ENCODE results near the gene PBX1. TPM values are rescaled to one million over a fixed set of nuclear protein-coding genes. Genes with fewer than 3 reads are reported as not detected.

Gene PBX1
- total RNA-seq, 2 donors from 2014 or later = 59.9 to 79.2 TPM

GRCh38 chr1:164830628-164831027, 271.6 kb downstream of the PBX1 start:
- TF ChIP-seq CTCF (conservative IDR thresholded peaks at IDR 0.05) = no peak
- Mint-ChIP-seq H3K27me3 (ENCODE audit: insufficient read depth) (no peaks in the 10 kb centered on the region), H3K9me3 (no peaks in the 10 kb centered on the region)

GRCh38 chr1:164834641-164835040, 275.7 kb downstream of the PBX1 start:
- no peak overlapping the region for H3K27ac Mint-ChIP-seq
- no CpG with 5 or more reads among the region's 1 CpG for WGBS, 2 experiments (ENCODE audit: insufficient coverage in 1 of 2, insufficient read length in 1 of 2)
- H3K9me3 Mint-ChIP-seq = no peaks in the 10 kb centered on the region
- no peak for TF ChIP-seq CTCF (conservative IDR thresholded peaks at IDR 0.05)
- H3K4me3 ChIP-seq (ENCODE audit: low read length) = no peak overlapping the region
- H3K36me3 Mint-ChIP-seq (ENCODE audit: low read depth) = peaks cover 10% of the 10 kb centered on the region
- peaks cover 4% of the 10 kb centered on the region for H3K4me1 Mint-ChIP-seq
- H3K27me3 ChIP-seq (ENCODE audit: control insufficient read depth, insufficient read depth, low read length, poor library complexity, severe bottlenecking) = no peaks in the 10 kb centered on the region
- no peak overlapping the region for H3K27ac ChIP-seq (ENCODE audit: low read depth, low read length)
- DNase-seq = no peak
- no peaks in the 10 kb centered on the region for H3K36me3 ChIP-seq (ENCODE audit: control insufficient read depth, insufficient read depth, low read length)
- no peak overlapping the region for H3K4me3 Mint-ChIP-seq
- no peak overlapping the region for H3K9ac ChIP-seq (ENCODE audit: extremely low read depth, low read length, poor library complexity, severe bottlenecking)
- H3K9me3 ChIP-seq (ENCODE audit: control insufficient read depth, low read length) = no peaks in the 10 kb centered on the region
- H3K4me1 ChIP-seq (ENCODE audit: control insufficient read depth, insufficient read depth, low read length) = no peaks in the 10 kb centered on the region
- no peaks in the 10 kb centered on the region for H3K27me3 Mint-ChIP-seq (ENCODE audit: insufficient read depth)

More at GRCh38 chr1:164830628-164831027, 271.6 kb downstream of the PBX1 start:
- Histone ChIP-seq H3K4me3 (ENCODE audit: low read length) (no peak overlapping the region), H3K27me3 (ENCODE audit: control insufficient read depth, insufficient read depth, low read length, poor library complexity, severe bottlenecking) (no peaks in the 10 kb centered on the region), H3K4me1 (ENCODE audit: control insufficient read depth, insufficient read depth, low read length) (no peaks in the 10 kb centered on the region), H3K9me3 (ENCODE audit: control insufficient read depth, low read length) (no peaks in the 10 kb centered on the region), H3K27ac (ENCODE audit: low read depth, low read length) (no peak overlapping the region), H3K9ac (ENCODE audit: extremely low read depth, low read length, poor library complexity, severe bottlenecking) (no peak overlapping the region), H3K36me3 (ENCODE audit: control insufficient read depth, insufficient read depth, low read length) (no peaks in the 10 kb centered on the region)
- Mint-ChIP-seq H3K36me3 (ENCODE audit: low read depth) (peaks cover 11% of the 10 kb centered on the region), H3K27ac (no peak overlapping the region), H3K4me3 (no peak overlapping the region), H3K4me1 (peaks cover 8% of the 10 kb centered on the region)
- WGBS, 2 experiments (ENCODE audit: insufficient coverage in 1 of 2, insufficient read length in 1 of 2) = 79 to 100% methylated on average over 2 to 4 of the region's 4 CpGs
- no peak for DNase-seq

- H3K9ac ChIP-seq (ENCODE audit: extremely low read depth, low read length, poor library complexity, severe bottlenecking) = no peak overlapping the region
- H3K9me3 Mint-ChIP-seq = no peaks in the 10 kb centered on the region
These were observed 277.6 kb downstream of the PBX1 start for GRCh38 chr1:164836614-164837018.

More at GRCh38 chr1:164836614-164837018, 277.6 kb downstream of the PBX1 start:
- WGBS, 2 experiments (ENCODE audit: insufficient coverage in 1 of 2, insufficient read length in 1 of 2) = 97 to 98% methylated on average over 7 of the region's 7 CpGs
- Histone ChIP-seq H3K4me1 (ENCODE audit: control insufficient read depth, insufficient read depth, low read length) (no peaks in the 10 kb centered on the region), H3K9me3 (ENCODE audit: control insufficient read depth, low read length) (no peaks in the 10 kb centered on the region), H3K27me3 (ENCODE audit: control insufficient read depth, insufficient read depth, low read length, poor library complexity, severe bottlenecking) (no peaks in the 10 kb centered on the region), H3K27ac (ENCODE audit: low read depth, low read length) (no peak overlapping the region), H3K4me3 (ENCODE audit: low read length) (no peak overlapping the region), H3K36me3 (ENCODE audit: control insufficient read depth, insufficient read depth, low read length) (no peaks in the 10 kb centered on the region)
- no peaks in the 10 kb centered on the region for H3K27me3 Mint-ChIP-seq (ENCODE audit: insufficient read depth)
- no peak for DNase-seq
- no peak for TF ChIP-seq CTCF (conservative IDR thresholded peaks at IDR 0.05)
- H3K27ac Mint-ChIP-seq = no peak overlapping the region
- no peak overlapping the region for H3K4me3 Mint-ChIP-seq
- H3K36me3 Mint-ChIP-seq (ENCODE audit: low read depth) = peaks cover 3% of the 10 kb centered on the region
- no peaks in the 10 kb centered on the region for H3K4me1 Mint-ChIP-seq

All from endodermal cell (in vitro differentiated cells).